ENCODE measurements around the gene NUMA1.
A peak's percentile ranks its signal among the peaks of the same experiment; 100 is the strongest.

Gene NUMA1

GRCh38 chr11:72042064-72042745 lies 38.1 kb downstream of the NUMA1 start:
- Histone ChIP-seq H3K79me2 (ENCODE audit: control insufficient read depth, low read length) (peaks cover 75% of the 10 kb centered on the region), H3K9me3 (ENCODE audit: control insufficient read depth, insufficient read depth, low read length) (no peaks in the 10 kb centered on the region), H3K27me3 (ENCODE audit: control insufficient read depth, low read length) (no peaks in the 10 kb centered on the region), H3K4me1 (ENCODE audit: control insufficient read depth, low read length) (peaks cover 64% of the 10 kb centered on the region), H3K9me2 (replicated peaks; ENCODE audit: control insufficient read depth, low read length) (no peaks in the 10 kb centered on the region), H3K4me2 (ENCODE audit: low read length) (peak overlapping the region; percentile 99), H4K20me1 (ENCODE audit: control insufficient read depth, insufficient read depth, low read depth, low read length) (0 out of 2 replicates have a peak, but pooled peaks cover 3% of the 10 kb centered on the region), H3K27ac (ENCODE audit: low read depth, low read length) (peak overlapping the region; percentile 93), H3K4me3 (ENCODE audit: low read length) (peak overlapping the region; percentile 79), H3K36me3 (ENCODE audit: control insufficient read depth, low read length) (peaks cover 22% of the 10 kb centered on the region), H3F3A (ENCODE audit: control insufficient read depth, insufficient read depth) (peaks cover 29% of the 10 kb centered on the region)
- TF ChIP-seq EZH2phosphoT487 (IDR thresholded peaks at IDR 0.05; ENCODE audit: borderline replicate concordance, low read length) (no peak), CTCF (IDR thresholded peaks at IDR 0.05; ENCODE audit: low read depth, low read length, poor library complexity, severe bottlenecking) (no peak)

GRCh38 chr11:72041364-72042063 lies 38.8 kb downstream of the NUMA1 start:
- H3K79me2 ChIP-seq (ENCODE audit: control insufficient read depth, low read length), result peaks cover 82% of the 10 kb centered on the region
- H3F3A ChIP-seq (ENCODE audit: control insufficient read depth, insufficient read depth), result peaks cover 29% of the 10 kb centered on the region
- peak overlapping the region; percentile 93 for H3K27ac ChIP-seq (ENCODE audit: low read depth, low read length)
- H3K4me3 ChIP-seq (ENCODE audit: low read length), result peak overlapping the region; percentile 79
- H3K9me3 ChIP-seq (ENCODE audit: control insufficient read depth, insufficient read depth, low read length), result no peaks in the 10 kb centered on the region
- H3K27me3 ChIP-seq (ENCODE audit: control insufficient read depth, low read length), result no peaks in the 10 kb centered on the region
- TF ChIP-seq EZH2phosphoT487 (IDR thresholded peaks at IDR 0.05; ENCODE audit: borderline replicate concordance, low read length) (no peak), CTCF (IDR thresholded peaks at IDR 0.05; ENCODE audit: low read depth, low read length, poor library complexity, severe bottlenecking) (no peak)
- peak overlapping the region; percentile 99 for H3K4me2 ChIP-seq (ENCODE audit: low read length)
- H3K9me2 ChIP-seq (replicated peaks; ENCODE audit: control insufficient read depth, low read length), result no peaks in the 10 kb centered on the region
- H4K20me1 ChIP-seq (ENCODE audit: control insufficient read depth, insufficient read depth, low read depth, low read length), result 0 out of 2 replicates have a peak, but pooled peaks cover 3% of the 10 kb centered on the region
- peaks cover 71% of the 10 kb centered on the region for H3K4me1 ChIP-seq (ENCODE audit: control insufficient read depth, low read length)
- peaks cover 27% of the 10 kb centered on the region for H3K36me3 ChIP-seq (ENCODE audit: control insufficient read depth, low read length)

- Histone ChIP-seq H3K4me1 (ENCODE audit: control insufficient read depth, low read length) (peaks cover 78% of the 10 kb centered on the region), H3K79me2 (ENCODE audit: control insufficient read depth, low read length) (peaks cover 88% of the 10 kb centered on the region), H3K27ac (ENCODE audit: low read depth, low read length) (peak overlapping the region; percentile 93)
Observed at GRCh38 chr11:72040491-72041363, 39.6 kb downstream of the NUMA1 start.

More at GRCh38 chr11:72040491-72041363, 39.6 kb downstream of the NUMA1 start:
- H3K9me2 ChIP-seq (replicated peaks; ENCODE audit: control insufficient read depth, low read length), result no peaks in the 10 kb centered on the region
- H3F3A ChIP-seq (ENCODE audit: control insufficient read depth, insufficient read depth), result peaks cover 29% of the 10 kb centered on the region
- H3K36me3 ChIP-seq (ENCODE audit: control insufficient read depth, low read length), result peaks cover 35% of the 10 kb centered on the region
- H3K27me3 ChIP-seq (ENCODE audit: control insufficient read depth, low read length), result no peaks in the 10 kb centered on the region
- peak overlapping the region; percentile 99 for H3K4me2 ChIP-seq (ENCODE audit: low read length)
- H3K4me3 ChIP-seq (ENCODE audit: low read length), result peak overlapping the region; percentile 79
- TF ChIP-seq CTCF (IDR thresholded peaks at IDR 0.05; ENCODE audit: low read depth, low read length, poor library complexity, severe bottlenecking) (peak; percentile 29), EZH2phosphoT487 (IDR thresholded peaks at IDR 0.05; ENCODE audit: borderline replicate concordance, low read length) (no peak)
- no peaks in the 10 kb centered on the region for H3K9me3 ChIP-seq (ENCODE audit: control insufficient read depth, insufficient read depth, low read length)
- 0 out of 2 replicates have a peak, but pooled peaks cover 8% of the 10 kb centered on the region for H4K20me1 ChIP-seq (ENCODE audit: control insufficient read depth, insufficient read depth, low read depth, low read length)

Measured in DOHH2 (cell line).